GM19463 (cell line): ENCODE measurements around the gene HLA-E.
"Not testable (repeated sequence)": the region's sequence is repeated elsewhere in the genome, so short reads cannot be mapped to it uniquely, and the experiment has no call there.

Experiments used
- ATAC-seq: cut with Tn5 transposase; IDR thresholded peaks from one replicate; pipeline ENCODE4 v1.9.1; 2021; ENCODE audit warnings: mild to moderate bottlenecking, moderate library complexity; ENCODE audit not compliant: unreplicated experiment

Gene HLA-E

GRCh38 chr6:30489081-30490025, at the start of gene HLA-E:
Gene HLA-E (plus strand): TSS chr6:30489509. CDS start chr6:30489532, 23 bp downstream.
- ATAC-seq = peak; percentile 87

GRCh38 chr6:30441171-30441570, 48.1 kb upstream of the HLA-E start:
- ATAC-seq = no peak

GRCh38 chr6:30443657-30444450, 45.5 kb upstream of the HLA-E start:
- no peak for ATAC-seq

- no peak for ATAC-seq
Observed at GRCh38 chr6:30444451-30444742, 44.9 kb upstream of the HLA-E start.

- ATAC-seq = no peak
Observed at GRCh38 chr6:30446259-30446658, 43.0 kb upstream of the HLA-E start.

GRCh38 chr6:30447237-30447636, 42.1 kb upstream of the HLA-E start:
- no peak for ATAC-seq

- no peak for ATAC-seq
Observed at GRCh38 chr6:30450548-30450908, 38.8 kb upstream of the HLA-E start.

- no peak for ATAC-seq
Observed at GRCh38 chr6:30450909-30451841, 38.1 kb upstream of the HLA-E start.

GRCh38 chr6:30452736-30453507, 36.4 kb upstream of the HLA-E start:
- ATAC-seq = no peak

- ATAC-seq = no peak
Observed at GRCh38 chr6:30453508-30454116, 35.7 kb upstream of the HLA-E start.

- no peak for ATAC-seq
Observed at GRCh38 chr6:30459145-30459544, 30.2 kb upstream of the HLA-E start.

GRCh38 chr6:30461055-30461454, 28.3 kb upstream of the HLA-E start:
- ATAC-seq = no peak

- ATAC-seq = no peak
Observed at GRCh38 chr6:30462482-30462881, 26.8 kb upstream of the HLA-E start.

- no peak for ATAC-seq
Observed at GRCh38 chr6:30463242-30463641, 26.1 kb upstream of the HLA-E start.

GRCh38 chr6:30463651-30464618, 25.4 kb upstream of the HLA-E start:
- ATAC-seq = no peak

GRCh38 chr6:30465595-30466306, 23.6 kb upstream of the HLA-E start:
- ATAC-seq = no peak

GRCh38 chr6:30470968-30471367, 18.3 kb upstream of the HLA-E start:
- no peak for ATAC-seq

- ATAC-seq = not testable (repeated sequence)
Observed at GRCh38 chr6:30475116-30475515, 14.2 kb upstream of the HLA-E start.
